ENCODE data around the gene POLR2E. TPM values are rescaled to one million over a fixed set of nuclear protein-coding genes. Genes with fewer than 3 reads are reported as not detected.

POLR2E gene
- total and polyA plus RNA-seq, 2 of the 13 experiments (the other 11 are each of a cell fraction or from before 2014, with no cell fraction given) = 140 to 272 TPM

DNA sequence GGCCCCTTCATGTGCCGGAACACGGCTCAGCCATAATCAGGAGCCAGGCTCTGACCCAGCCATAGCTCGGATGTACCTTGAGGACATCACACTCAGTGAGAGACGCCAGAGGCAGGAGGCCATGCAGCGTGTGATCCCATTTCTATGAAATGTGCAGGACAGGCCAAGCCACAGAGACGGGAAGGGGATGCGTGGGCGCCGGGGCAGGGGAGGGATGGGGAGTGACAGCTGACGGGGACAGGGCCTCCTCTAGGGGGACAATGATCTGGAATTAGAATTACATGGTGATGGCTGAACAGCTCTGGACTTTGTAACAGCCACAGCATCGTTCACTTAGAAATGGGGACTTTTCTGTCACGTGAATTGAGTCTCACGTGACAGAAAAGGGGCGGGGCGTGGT, 44.0 kb upstream of the POLR2E start (continued):
- TF ChIP-seq MXI1 (IDR thresholded peaks at IDR 0.05; ENCODE audit: borderline replicate concordance, low read depth, low read length) (no peak), ZNF484 (CRISPR knock-in tag; IDR thresholded peaks at IDR 0.05; ENCODE audit: borderline replicate concordance, low read depth) (no peak), YEATS4 (CRISPR knock-in tag; IDR thresholded peaks at IDR 0.05; ENCODE audit: borderline replicate concordance) (no peak), ZNF605 (CRISPR knock-in tag; IDR thresholded peaks at IDR 0.05) (no peak), ZNF780A (CRISPR knock-in tag; IDR thresholded peaks at IDR 0.05) (no peak), JUND (CRISPR knock-in tag; IDR thresholded peaks at IDR 0.05) (no peak), SSRP1 (CRISPR knock-in tag; IDR thresholded peaks at IDR 0.05) (no peak), ZNF879 (CRISPR knock-in tag; IDR thresholded peaks at IDR 0.05) (no peak), ZNF382 (CRISPR knock-in tag; IDR thresholded peaks at IDR 0.05; ENCODE audit: borderline replicate concordance) (no peak)
- TF ChIP-seq, protein P1, sequence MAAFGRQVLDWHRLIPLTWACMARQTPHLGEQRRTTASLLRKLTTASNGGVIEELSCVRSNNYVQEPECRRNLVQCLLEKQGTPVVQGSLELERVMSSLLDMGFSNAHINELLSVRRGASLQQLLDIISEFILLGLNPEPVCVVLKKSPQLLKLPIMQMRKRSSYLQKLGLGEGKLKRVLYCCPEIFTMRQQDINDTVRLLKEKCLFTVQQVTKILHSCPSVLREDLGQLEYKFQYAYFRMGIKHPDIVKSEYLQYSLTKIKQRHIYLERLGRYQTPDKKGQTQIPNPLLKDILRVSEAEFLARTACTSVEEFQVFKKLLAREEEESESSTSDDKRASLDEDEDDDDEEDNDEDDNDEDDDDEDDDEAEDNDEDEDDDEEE (CRISPR knock-in tag; IDR thresholded peaks at IDR 0.05) = no peak
- TF ChIP-seq, protein P2, sequence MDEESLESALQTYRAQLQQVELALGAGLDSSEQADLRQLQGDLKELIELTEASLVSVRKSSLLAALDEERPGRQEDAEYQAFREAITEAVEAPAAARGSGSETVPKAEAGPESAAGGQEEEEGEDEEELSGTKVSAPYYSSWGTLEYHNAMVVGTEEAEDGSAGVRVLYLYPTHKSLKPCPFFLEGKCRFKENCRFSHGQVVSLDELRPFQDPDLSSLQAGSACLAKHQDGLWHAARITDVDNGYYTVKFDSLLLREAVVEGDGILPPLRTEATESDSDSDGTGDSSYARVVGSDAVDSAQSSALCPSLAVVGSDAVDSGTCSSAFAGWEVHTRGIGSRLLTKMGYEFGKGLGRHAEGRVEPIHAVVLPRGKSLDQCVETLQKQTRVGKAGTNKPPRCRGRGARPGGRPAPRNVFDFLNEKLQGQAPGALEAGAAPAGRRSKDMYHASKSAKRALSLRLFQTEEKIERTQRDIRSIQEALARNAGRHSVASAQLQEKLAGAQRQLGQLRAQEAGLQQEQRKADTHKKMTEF (CRISPR knock-in tag; IDR thresholded peaks at IDR 0.05) = no peak

DNA sequence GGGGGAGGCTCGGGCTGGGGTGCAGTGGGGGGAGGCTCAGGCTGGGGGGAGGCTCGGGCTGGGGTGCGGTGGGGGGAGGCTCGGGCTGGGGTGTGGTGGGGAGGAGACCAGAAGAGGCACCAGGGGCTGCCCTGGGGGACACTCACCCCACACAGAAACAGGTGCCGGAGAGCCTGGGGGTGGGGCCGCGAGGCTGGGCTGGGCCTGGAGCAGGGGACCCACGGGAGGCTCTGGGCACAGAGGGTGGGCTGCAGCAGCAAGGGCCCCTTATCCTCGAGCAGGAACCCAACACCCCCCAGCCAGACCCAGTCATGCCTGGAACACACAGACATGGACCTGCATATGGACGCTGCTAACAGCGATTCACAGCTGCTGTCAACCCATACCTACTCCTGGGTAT, 42.9 kb upstream of the POLR2E start:
- H3K9ac ChIP-seq (ENCODE audit: insufficient read depth, low read depth, low read length) = no peak overlapping the region
- no peak overlapping the region for H3K4me2 ChIP-seq (ENCODE audit: low read depth, low read length)
- H3K9me3 ChIP-seq (ENCODE audit: low read length) = no peaks in the 10 kb centered on the region
- in situ Hi-C loops (cut with HindIII; ENCODE audit: extremely low pct_ligation_motif_present, low pct_unique_long_range_greater_than_20kb) (no loop called here), intact Hi-C loops (cut with micrococcal nuclease; ENCODE audit: unreplicated experiment) (no loop called here)
- POLR2A ChIA-PET = no interaction called here
- peaks cover 9% of the 10 kb centered on the region; the same call in 1 of the 2 replicates for H3K4me1 ChIP-seq (ENCODE audit: insufficient read depth, low read length)
- CTCF ChIA-PET (ENCODE audit: low intra/inter-chr PET ratio, low total read pairs) = no interaction called here
- DNase-seq (ENCODE audit: low spot score) (no peak), FAIRE-seq (no peak), ATAC-seq (no peak)
- WGBS (ENCODE audit: low lambda C conversion rate) = 97% methylated on average over 6 of the region's 11 CpGs
- no peaks in the 10 kb centered on the region for H3K27me3 ChIP-seq (ENCODE audit: control insufficient read depth in 1 of 2, insufficient read depth in 2 of 2, low read length in 2 of 2)
- no TSS peak for BruUV-seq (replicated peaks)
- H3K36me3 ChIP-seq (replicated peaks in 1 of 2; ENCODE audit: control insufficient read depth in 1 of 2, insufficient read depth in 2 of 2, low read length in 2 of 2) = peaks cover 1 to 11% of the 10 kb centered on the region in 2 experiments; a peak in 3 of 5 replicates
- H2AFZ ChIP-seq (ENCODE audit: low read length) = no peak overlapping the region
- H4K20me1 ChIP-seq (ENCODE audit: insufficient read depth, low read length) = no peaks in the 10 kb centered on the region
- peaks cover 2% of the 10 kb centered on the region for H3K79me2 ChIP-seq (ENCODE audit: insufficient read depth, low read length)
- H3K4me3 ChIP-seq (replicated peaks in 1 of 3; ENCODE audit: insufficient read depth in 1 of 3, low read depth in 2 of 3, low read length in 3 of 3) = no peak overlapping the region
- H3K27ac ChIP-seq (ENCODE audit: extremely low read length, insufficient read depth, low read length) = no peak overlapping the region
- TF ChIP-seq TSC22D2 (CRISPR knock-in tag; IDR thresholded peaks at IDR 0.05; ENCODE audit: borderline replicate concordance) = no peak
- no peak for TF ChIP-seq NFRKB (IDR thresholded peaks at IDR 0.05)
- TF ChIP-seq, protein P3, sequence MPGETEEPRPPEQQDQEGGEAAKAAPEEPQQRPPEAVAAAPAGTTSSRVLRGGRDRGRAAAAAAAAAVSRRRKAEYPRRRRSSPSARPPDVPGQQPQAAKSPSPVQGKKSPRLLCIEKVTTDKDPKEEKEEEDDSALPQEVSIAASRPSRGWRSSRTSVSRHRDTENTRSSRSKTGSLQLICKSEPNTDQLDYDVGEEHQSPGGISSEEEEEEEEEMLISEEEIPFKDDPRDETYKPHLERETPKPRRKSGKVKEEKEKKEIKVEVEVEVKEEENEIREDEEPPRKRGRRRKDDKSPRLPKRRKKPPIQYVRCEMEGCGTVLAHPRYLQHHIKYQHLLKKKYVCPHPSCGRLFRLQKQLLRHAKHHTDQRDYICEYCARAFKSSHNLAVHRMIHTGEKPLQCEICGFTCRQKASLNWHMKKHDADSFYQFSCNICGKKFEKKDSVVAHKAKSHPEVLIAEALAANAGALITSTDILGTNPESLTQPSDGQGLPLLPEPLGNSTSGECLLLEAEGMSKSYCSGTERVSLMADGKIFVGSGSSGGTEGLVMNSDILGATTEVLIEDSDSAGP (CRISPR knock-in tag; IDR thresholded peaks at IDR 0.05; ENCODE audit: borderline replicate concordance) = no peak
- no peak for TF ChIP-seq TMF1 (CRISPR knock-in tag; IDR thresholded peaks at IDR 0.05; ENCODE audit: low read depth)
- TF ChIP-seq, protein P4, sequence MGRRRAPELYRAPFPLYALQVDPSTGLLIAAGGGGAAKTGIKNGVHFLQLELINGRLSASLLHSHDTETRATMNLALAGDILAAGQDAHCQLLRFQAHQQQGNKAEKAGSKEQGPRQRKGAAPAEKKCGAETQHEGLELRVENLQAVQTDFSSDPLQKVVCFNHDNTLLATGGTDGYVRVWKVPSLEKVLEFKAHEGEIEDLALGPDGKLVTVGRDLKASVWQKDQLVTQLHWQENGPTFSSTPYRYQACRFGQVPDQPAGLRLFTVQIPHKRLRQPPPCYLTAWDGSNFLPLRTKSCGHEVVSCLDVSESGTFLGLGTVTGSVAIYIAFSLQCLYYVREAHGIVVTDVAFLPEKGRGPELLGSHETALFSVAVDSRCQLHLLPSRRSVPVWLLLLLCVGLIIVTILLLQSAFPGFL (CRISPR knock-in tag; IDR thresholded peaks at IDR 0.05) = no peak
